HT1080 (cell line): ENCODE measurements around the gene RASA4. TPM values are rescaled to one million over a fixed set of nuclear protein-coding genes. Genes with fewer than 3 reads are reported as not detected.
"Not testable (repeated sequence)": the region's sequence is repeated elsewhere in the genome, so short reads cannot be mapped to it uniquely, and the experiment has no call there.

Experiments used
- DNase-seq: peaks from one replicate; pipeline ENCODE4 v3.0.0-alpha.2; 2015; ENCODE audit warnings: low read depth
- small RNA-seq: library from RNA; depleted of rRNA; stranded (forward); fragments of <200 nt; gene quantifications from one replicate; pipeline ENCODE3, GENCODE V24; 2014
- total RNA-seq: library from RNA; depleted of rRNA; stranded (reverse); fragments of >200 nt; shearing (Covaris generic); gene quantifications from 2 replicates; pipeline ENCODE4 v1.2.3, GENCODE V29; 2014; rRNA removed

Gene RASA4
- total RNA-seq, 1 experiment from 2014 or later = 1.3 TPM

DNA sequence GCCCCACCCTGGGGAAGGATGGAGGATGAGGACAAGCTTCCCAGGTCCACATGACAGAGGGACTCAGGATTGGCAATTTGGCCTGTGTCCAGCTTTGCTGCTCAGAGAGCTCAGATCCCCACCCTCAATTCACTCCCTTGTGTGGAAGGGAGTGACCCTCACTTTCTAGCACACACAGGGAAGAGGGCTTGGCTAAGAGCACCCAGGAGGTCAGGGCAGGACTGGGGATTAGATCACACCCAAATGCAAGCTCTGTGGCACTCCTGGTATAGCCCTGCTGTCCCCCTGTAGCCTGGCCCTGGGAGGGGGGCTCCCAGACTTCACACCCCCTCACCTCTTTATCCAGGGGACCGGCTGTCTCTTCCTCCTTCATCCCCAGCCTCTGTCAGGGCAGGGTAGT lies 72.2 kb downstream of the RASA4 start:
- not testable (repeated sequence) for DNase-seq

DNA sequence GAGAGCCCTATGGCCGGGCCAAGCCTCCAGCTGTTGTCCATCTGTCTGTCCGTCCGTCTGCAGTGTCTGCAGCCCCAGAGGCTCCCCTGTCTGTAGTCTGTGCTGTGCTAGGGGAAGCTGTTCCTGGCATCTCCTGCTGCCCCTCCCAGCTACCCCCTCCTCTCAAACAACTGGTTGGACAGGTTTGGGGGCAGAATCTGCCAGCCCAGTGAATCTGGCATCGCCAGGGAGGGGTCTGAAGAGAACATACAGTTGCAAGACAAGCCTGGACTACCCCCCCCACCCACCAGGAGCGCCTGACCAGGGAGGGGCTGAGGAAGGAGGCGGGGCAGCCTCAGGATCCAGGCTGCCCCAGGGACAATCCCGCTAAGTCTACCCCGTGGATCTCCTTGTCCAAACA lies 73.0 kb downstream of the RASA4 start, which contains the start of gene UPK3BL2:
TSS of gene UPK3BL2 (minus strand) at position 101 of the 400 bp plus-strand sequence. CDS start at position 41, 60 bp downstream.
- not testable (repeated sequence) for DNase-seq

DNA sequence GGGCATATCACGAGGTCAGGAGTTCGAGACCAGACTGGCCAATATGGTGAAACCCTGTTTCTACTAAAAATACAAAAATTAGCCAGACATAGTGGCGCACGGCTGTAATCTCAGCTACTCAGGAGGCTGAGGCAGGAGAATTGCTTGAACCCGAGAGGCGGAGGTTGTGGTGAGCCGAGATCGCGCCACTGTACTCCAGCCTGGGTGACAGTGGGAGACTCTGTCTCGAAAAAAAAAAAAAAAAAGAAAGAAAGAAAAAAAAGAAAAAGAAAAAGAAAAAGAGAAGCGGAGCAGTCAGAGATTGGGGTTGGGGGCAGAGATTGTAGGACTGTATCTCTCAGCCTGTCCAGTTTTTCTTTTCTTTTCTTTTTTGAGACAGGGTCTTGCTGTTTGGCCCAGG lies 73.8 kb downstream of the RASA4 start:
- not testable (repeated sequence) for DNase-seq

DNA sequence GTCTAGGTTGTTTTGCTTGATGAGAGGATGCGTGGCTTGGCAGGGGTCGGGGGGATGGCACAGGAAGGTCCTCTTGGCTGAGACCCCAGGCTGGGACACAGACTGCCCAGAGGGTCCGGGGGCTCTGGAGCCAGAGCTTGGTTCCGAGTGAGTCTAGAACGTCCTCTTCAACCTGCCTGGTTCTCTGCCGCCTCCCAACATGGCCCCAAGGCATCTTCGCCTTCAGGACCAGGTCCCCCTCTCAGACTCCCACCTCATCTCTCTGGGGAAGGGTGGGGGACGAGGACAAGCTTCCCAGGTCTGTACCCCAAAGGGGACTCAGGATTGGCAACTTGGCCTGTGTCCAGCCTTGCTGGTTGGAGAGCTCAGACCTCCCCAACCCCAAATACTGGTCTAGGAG lies 74.5 kb downstream of the RASA4 start:
- DNase-seq = not testable (repeated sequence)

DNA sequence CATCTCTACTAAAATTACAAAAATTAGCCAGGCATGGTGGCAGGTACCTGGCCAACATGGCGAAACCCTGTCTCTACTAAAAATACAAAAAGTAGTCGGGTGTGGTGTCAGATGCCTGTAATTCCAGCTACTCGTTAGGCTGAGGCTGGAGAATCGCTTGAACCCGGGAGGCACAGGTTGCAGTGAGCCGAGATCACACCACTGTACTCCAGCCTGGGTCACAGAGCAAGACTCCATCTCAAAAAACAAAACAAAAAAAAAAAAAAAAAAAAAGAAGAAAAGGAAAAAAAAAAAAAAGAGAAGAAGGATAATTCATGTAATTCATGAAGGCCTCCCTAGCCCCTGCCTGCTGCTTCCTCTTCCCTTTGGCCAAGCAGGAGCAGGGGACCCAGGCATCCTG lies 76.0 kb downstream of the RASA4 start:
- DNase-seq = not testable (repeated sequence)

DNA sequence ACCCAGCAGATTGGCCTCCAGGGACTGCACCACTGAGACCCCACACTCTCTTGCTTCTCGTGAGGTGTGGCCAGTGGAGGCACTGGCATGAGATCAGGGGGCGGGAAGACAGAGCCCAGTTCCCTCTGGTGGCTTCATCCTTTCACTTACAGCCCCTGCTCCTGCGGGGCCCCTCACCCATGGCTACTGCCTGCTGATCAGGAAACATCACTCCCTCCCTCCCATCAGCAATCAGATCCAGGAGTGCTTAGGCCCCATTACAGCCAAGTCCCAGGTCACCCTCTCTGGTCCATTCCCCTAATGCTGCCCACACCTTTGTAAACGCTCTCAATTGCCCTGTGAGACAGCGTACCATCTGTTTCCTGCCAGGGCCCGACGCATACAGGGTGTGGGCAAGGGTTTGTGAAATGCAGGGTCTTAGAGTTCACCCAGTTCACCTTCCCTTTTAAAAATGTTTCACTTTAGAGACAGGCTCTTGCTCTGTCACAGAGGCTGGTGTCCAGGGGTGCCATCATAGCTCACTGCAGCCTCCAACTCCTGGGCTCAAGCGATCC lies 81.4 kb downstream of the RASA4 start:
- not testable (repeated sequence) for DNase-seq

DNA sequence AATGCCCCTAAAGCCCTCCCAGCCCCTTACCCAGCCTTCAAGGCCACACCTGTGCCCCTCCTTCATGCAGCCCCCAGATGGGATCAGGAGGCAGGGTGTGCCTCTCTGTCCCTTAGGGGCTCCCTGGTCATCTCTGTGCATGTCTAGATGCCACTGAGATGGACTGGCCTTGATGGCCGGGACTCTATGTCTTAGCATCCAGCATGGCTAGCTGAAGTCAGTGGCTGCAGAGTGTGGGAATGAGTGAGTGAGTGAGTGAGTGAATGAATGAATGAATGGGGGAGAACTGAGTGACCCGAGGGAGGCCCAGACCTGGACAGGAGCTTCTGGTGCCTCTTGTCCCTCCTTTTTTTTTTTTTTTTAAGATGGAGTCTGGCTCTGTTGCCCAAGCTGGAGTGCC lies 84.4 kb downstream of the RASA4 start:
- DNase-seq = not testable (repeated sequence)

DNA sequence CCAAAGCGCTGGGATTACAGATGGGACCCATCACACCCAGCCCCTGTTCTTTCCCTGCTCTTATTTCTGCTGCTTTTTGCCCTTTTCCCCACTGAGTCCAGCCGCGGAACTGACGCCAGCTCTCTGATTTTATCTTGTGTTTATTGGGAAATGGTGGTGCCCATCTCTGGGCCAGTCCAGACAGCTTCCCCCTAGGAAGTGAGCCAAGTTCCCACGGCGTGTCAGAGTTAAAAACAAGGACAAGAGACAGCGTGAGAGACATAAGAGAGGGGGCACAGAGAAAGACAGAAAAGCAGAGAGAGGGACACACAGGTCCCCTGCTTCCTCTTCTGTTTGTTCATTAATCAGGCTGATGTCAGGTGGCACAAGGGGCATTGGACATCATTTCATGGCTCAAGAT lies 85.0 kb downstream of the RASA4 start:
- not testable (repeated sequence) for DNase-seq

DNA sequence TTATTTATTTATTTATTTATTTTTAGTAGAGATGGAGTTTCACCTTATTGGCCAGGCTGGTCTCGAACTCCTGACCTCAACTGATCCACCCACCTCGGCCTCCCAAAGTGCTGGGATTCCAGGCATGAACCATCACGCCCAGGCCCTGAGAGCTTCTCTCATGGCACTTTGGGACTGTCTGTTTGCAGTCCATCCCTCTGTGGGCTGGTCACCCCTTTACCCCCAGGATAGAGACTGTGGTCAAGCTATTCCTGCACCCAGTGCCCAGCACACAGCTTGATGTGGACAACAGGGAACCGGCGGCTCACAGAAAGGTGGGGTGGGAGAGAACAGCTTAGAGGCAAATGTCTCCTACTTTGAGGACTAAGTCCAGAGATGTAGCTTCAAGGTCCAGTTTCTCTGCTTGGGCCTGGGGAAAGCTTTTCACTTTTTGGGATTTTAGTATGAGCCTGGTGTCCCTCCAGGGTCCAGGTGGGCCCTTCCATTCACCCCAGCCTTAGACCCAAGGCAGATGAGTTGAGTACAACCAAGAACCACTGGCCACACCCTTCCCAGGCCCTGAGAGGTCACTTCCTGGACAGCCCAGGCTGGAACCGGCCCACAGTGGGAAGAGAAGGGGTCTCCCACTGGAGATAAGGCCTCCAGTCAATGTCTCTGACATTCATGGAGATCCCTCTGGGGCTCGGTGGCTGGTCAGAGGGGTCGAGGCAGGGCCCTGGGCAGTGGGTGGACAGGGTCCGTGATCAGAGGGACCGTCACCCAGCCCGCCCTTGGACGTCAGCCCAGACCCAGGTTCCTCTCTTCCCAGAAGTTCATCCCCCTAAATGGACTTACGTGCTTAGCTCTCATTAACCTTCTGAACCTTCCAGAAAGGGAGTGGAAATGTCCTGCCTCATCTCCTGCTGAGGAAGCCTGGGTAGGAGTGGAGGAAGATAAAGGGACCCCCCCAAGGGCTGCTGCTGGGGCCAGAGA lies 88.4 kb downstream of the RASA4 start:
- not testable (repeated sequence) for DNase-seq

DNA sequence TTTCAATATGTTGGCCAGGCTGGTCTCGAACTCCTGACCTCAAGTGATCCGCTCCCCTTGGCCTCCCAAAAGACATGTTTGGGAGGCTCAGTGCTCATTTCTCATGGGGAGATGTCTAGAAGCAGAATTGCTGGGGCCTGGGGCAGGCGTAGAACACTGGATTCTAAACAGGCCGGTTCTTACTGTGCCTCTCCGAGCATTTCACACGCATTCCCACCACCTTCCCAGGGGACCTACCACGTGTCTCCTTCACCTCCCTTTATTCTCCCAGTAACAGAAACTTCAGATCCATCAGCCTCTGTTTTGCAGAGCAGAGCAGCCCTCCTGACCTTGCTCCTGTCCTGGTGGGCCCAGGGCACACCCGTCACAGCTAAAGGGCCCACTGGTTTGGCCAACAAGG lies 89.4 kb downstream of the RASA4 start:
- DNase-seq = not testable (repeated sequence)

DNA sequence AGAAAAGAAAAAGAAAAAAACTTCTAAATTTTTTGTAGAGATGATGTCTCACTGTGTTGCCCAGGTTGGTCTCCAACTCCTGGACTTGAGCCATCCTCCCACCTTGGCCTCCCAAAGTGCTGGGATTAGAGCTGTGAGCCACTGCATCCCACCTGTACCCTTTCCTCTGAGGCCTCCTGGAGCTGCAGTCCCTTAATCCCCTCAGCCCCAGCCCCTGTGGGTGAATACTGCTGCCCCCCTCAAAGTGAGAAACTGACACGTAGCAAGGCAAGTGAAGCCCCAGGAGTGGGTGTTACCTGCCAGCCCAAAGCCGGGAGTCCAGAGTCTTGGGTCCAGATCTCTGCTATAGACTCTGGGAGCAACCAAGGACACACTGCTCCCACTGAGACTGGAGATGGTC lies 91.8 kb downstream of the RASA4 start:
- not testable (repeated sequence) for DNase-seq

Small RNAs within 50 kb of the gene (small RNA-seq; reads per million reads assigned to genes)
- not detected for gene UPK3BL1

Other genes with a start within 250 kb of the RASA4 start
- gene PRKRIP1, start 220.4 kb downstream of the RASA4 start, total RNA-seq = 19.9 and 21.1 TPM in 2 replicates
- gene ORAI2, start 183.2 kb downstream of the RASA4 start, total RNA-seq = 41.0 and 60.3 TPM in 2 replicates
- gene ALKBH4, start 151.9 kb downstream of the RASA4 start, total RNA-seq = 27.3 and 28.2 TPM in 2 replicates
- gene LRWD1, start 151.8 kb downstream of the RASA4 start, total RNA-seq = 49.3 and 55.6 TPM in 2 replicates
- gene POLR2J, start 137.8 kb downstream of the RASA4 start, total RNA-seq = 81.7 and 93.9 TPM in 2 replicates
- gene RASA4B, start 99.0 kb downstream of the RASA4 start, total RNA-seq = 0.67 and 1.2 TPM in 2 replicates
- gene UPK3BL2, start 73.1 kb downstream of the RASA4 start, total RNA-seq = 4.7 and 6.4 TPM in 2 replicates
- gene SPDYE2, start 65.5 kb downstream of the RASA4 start, total RNA-seq = not detected in 2 replicates
- 20.6 and 32.1 TPM in 2 replicates for gene POLR2J3, start 44.2 kb downstream of the RASA4 start, total RNA-seq
- gene UPK3BL1, start 26.0 kb upstream of the RASA4 start, total RNA-seq = 44.0 and 55.2 TPM in 2 replicates
- gene SPDYE2B, start 33.6 kb upstream of the RASA4 start, total RNA-seq = not detected in 2 replicates
- gene POLR2J2, start 54.9 kb upstream of the RASA4 start, total RNA-seq = 1.5 and 1.6 TPM in 2 replicates
- gene FAM185A, start 132.2 kb upstream of the RASA4 start, total RNA-seq = 6.9 and 8.2 TPM in 2 replicates